GM18873 (cell line): Measurements from ENCODE around the gene CST1.
"Not testable (repeated sequence)": the region's sequence is repeated elsewhere in the genome, so short reads cannot be mapped to it uniquely, and the experiment has no call there.

ENCODE experiments used
- ATAC-seq: cut with Tn5 transposase; IDR thresholded peaks from one replicate; pipeline ENCODE4 v1.9.1; 2021; ENCODE audit warnings: mild to moderate bottlenecking, moderate library complexity, moderate number of reproducible peaks; ENCODE audit not compliant: unreplicated experiment, low FRiP score

Gene CST1

DNA sequence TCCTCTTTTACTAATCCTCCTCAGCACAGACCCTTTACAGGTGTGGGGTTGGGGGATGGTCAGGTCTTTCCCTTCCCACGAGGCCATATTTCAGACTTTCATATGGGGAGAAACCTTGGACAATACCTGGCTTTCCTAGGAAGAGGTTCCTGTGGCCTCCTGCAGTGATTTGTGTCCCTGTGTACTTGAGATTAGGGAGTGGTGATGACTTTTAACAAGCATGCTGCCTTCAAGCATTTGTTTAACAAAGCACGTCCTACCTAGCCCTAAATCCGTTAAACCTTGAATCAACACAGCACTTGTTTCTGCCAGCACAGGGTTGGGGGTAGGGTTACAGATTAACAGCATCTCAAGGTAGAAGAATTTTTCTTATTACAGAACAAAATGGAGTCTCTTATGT is 6.1 kb upstream of the CST1 start:
- ATAC-seq, result not testable (repeated sequence)

DNA sequence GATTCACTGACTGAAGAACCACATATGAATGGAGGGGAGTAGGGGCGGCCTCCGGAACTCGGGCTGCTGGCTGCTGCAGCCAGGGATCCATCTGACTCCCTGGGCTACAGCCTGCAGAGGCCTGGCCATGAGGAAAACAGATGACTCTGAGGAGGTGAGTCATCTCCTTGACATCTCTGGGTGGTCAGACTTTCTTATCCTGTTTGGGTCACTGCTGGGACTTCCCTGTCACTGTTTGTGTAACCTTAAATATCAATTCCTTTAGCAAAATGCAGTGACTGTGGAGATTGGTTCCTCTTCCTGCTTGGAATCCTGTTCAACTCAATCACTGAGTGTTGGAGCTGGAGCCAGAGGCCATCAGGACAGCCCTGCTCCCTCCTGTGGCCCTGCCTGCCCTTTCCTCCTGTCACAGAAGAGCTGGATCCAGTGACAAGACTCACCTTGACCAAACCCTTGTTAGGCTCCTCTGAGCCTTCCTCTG is 4.4 kb upstream of the CST1 start:
- not testable (repeated sequence) for ATAC-seq

DNA sequence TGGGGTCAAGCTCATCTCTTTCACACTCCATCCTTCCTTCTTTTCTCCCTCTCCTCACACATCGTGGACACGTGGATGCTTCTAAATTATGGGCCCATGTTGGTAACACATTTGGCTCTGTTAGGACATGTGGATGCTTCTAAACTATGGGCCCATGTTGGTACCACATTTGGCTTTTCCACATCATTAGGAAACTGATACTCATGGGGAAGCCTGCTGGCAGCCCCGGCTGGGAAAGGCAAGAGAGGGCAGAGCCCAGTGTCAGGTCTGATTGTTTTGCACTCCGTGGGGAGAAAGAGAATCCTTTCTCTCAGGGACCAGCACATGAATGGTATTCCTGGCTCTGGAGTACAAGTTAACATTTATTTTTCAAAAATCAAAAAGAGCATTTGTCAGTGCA is 4.0 kb upstream of the CST1 start:
- ATAC-seq, result no peak

DNA sequence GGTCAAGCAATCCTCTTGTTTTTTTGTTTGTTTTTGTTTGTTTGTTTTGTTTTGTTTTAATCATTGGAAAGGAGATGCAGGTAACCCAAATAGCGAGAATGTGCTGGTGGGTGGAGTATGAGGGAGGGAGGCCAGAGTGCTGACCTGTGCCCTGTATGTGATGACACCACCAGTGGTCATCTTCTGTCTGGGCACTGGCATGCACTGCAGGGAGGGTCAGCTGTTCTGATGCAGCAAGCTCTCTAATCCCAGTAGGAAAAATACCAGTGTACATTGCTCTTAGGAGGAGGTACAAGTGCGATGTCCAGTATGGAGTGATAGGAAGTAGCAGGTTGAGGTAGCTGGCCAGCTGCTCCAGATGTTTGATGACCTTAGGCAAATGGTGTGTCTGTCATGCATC is 2.9 kb upstream of the CST1 start:
- ATAC-seq, result no peak

DNA sequence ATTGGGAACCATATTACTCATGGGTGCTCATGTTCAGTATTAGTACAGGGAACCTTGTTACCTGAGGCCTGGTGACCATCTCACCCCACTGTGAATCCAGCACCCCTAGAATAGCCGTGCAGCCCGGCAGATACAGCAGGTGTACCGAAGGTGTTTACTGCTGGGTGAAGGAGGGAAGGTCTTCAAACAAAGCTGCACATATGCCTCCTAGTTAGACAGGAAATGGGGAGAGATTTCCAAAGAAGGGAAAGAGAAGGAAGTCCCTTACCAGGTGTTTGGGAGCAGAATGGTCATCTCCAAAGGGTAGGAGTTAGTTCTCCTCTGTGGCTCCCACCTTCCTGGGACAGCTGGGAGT is 2.4 kb upstream of the CST1 start:
- ATAC-seq, result no peak

DNA sequence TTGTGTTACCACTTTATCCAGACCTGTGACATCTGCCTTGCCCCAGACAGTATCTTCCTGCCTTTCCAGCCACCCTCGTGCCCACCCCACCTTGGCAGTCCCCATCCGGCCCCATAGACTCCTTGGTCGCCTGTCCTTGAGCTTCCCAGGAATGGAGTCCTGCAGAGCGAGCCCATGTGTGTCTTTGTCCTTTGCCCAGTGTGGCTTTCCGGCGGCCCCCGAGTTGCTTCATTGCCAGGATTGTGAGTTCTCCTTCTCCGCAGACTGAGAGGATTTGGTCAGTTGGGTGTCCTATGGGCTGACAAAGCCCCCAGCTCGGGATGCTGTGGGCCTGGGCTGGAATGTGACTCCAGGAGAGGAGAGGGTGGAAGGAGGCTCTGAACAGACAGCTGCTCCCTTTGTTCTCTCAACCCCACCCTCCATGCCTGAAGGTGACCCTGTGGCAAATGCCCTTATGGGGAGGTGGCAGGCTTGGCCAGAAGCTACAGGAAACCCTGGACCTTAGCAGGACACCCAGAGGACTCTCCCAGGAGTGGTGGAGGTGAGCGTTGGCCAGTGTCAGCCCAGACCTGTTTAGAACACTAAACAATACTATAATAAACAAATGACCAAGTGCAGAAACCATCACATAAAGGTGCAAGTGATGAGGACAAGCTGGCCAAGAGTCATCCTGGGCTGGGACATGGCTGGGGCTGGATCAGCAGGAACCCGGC is 1.9 kb upstream of the CST1 start:
- ATAC-seq, result no peak

DNA sequence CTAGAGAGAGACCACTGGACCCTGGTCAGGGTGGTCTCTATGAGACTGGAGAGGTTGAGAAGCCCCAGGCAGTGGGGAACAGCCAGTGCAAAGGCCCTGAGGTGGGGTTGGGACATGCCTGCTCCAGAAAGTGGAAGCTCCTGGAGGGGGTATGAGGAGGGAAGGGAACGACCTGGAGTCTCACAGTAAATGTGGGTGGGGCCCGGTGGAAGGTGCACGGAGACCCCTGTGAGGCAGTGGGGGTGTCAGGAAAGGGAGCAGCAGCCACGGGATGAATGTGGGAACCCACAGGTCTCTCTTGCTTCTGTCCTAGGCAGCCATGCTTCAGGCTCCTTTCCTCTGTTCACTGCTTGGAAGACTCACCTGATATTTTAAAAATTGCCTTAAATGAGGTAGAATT is 1.3 kb upstream of the CST1 start:
- ATAC-seq, result no peak

DNA sequence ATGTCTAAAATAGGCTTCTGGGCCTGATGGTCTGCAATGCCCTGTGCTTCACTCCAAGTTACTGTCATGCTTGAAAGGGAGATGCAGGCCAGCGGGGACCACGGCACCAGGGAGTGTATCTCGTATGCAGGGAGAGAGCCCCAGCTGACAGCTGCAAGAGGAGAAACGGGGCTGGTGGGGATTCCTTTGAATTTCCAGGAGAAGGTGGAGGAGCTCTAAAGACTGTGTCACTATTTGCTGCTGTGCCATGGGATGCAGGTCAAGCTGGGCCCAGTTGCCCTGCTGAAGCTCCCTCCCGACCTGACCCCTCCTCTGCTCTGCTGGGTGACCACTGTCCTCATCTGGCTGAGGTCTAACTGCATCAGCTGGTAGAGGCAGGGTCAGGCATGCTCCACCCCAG is 989 bp downstream of the CST1 start:
- ATAC-seq, result no peak

DNA sequence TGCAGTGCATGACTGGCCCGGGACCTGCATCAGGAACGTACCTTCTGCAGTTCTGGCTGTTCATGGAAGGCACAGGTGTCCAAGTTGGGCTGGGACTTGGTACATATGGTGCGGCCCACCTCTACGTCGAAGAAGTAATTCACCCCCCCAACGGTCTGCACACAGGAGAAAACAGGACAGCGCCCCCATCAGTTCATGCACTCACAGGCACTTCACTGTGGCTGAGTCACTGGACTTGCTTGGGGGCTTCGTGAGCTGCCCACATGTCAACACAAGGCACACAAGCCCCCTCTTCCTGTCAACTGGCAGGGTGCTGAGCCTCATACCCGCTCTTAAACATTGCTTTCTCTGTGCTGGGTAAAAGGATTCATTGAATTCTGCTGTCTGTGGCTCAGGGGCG is 1.8 kb downstream of the CST1 start:
- ATAC-seq, result not testable (repeated sequence)

DNA sequence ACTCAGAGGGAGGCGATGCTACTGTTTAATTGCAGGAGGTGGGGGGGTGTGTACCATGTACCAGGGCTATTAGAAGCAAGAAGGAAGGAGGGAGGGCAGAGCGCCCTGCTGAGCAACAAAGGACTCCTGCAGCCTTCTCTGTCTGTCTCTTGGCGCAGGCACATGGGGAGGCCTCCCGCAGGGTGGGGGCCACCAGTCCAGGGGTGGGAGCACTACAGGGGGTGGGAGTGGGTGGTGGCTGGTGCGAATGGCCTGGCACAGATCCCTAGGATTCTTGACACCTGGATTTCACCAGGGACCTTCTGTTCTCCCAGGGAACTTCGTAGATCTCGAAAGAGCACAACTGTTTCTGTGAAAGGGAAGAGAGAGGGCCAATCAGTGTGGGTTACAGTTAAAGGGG is 3.2 kb downstream of the CST1 start:
- not testable (repeated sequence) for ATAC-seq

DNA sequence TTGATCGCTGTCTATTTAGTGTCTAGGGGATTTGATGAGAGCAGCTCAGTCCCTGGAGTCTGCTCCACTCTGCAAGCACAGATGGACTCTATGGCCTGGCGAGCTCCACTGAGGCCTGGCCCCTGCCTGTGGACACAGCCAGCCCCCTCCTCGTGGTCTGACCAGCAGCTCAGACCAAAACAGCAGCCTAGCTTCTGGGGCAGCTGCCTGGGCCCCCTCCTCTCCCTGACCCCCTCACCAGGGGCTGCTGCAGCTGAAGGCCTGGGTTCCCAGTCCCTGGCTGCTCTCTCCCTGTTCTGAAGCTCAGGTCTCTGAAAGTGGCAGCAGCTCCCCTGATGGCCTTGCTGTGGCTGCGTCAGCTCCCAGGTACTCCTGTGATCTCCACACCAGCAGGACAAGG is 3.6 kb downstream of the CST1 start:
- not testable (repeated sequence) for ATAC-seq

DNA sequence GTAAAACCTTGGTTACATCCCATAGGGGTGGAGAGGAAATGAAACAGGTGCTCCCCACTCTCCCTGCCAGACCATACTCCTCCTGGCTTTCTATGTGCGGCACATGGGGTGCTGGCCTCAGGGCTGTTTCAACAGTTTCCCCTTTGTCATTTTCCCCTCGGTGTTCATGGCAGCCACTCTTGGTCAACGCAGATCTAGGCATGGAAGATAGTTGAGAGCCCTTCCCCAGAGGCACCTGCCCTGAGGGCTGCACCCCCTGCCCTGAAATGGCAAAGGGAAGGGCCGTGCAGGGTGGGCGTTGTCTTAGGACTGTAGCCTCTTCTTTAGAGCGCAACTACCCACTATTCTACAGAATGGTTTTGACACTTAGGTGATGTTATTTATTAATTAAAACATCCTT is 4.4 kb downstream of the CST1 start:
- no peak for ATAC-seq

DNA sequence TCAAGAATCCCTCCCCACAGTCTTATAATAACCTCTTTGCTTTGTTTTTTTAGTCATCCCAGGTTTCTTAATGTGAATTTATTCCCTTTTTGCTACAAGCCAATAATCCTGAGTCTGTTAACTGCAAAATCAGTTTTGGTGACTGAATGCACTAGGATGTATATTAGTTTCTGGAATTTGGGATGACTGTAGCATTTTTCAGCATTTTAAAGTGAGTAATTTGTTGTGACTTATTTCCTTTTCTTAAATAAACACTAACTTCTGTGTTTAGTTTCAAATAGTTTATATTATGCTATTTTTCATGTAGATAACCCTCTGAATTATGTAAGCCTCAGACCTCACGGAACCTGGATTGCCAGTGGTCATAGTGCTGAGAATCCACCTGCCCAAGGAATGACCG is 5.5 kb downstream of the CST1 start:
- ATAC-seq, result no peak

DNA sequence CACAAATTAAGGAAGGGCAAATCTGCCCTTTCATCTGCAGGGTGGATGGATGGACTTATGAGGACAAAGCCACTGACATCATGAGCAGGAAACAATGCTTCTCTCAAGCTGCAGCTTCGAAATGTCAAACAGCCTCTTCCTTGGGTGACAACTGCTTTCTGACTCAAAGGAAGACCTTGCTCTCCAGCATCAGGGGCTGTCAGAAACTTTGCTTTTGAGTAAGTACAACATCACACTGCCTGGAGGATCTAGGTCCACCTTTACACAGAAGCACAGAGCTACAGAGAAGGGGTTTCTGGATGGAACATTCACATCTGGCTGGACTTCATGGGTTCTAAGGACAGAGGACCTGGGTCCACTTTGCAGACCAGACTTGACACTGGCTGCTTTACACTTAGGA is 5.9 kb downstream of the CST1 start:
- no peak for ATAC-seq

DNA sequence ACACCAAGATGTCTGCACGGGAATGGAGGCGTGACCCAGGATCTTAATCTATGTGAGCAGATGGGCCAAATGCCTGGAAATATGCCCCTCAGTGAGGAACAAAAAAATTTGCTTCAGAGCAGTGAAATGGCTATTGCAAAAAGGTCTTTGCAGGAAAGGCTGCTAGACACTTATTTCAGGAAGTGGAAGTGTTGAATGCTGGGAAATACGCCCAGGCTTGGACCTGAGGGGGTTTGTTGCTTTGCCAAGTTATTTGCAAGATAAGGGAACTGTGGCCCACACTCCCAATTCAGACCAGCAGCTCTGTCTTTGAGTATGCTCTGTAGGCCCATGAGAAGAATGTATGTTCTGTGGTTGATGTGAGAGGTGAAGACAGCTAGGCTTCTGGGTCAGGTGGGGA is 15.3 kb downstream of the CST1 start:
- ATAC-seq, result not testable (repeated sequence)

DNA sequence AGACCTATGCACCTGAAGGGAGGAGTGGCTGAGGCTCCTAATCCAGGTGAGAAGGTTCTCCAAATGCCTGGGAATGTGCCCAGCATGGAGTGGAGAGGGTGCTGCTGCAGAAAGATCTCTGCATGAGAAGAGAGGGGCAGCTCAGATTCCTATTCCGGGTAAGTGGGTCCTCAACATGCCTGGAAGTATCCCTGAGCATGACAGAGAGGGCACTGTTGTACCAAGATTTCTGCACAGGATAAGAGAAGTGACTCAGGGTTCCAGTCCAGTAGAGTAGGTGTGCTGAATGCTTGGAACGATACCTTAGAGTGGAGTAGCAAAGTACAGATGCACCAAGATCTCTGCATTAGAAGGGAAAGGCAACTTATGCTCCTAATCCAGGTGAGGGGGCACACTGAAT is 15.8 kb downstream of the CST1 start:
- not testable (repeated sequence) for ATAC-seq

DNA sequence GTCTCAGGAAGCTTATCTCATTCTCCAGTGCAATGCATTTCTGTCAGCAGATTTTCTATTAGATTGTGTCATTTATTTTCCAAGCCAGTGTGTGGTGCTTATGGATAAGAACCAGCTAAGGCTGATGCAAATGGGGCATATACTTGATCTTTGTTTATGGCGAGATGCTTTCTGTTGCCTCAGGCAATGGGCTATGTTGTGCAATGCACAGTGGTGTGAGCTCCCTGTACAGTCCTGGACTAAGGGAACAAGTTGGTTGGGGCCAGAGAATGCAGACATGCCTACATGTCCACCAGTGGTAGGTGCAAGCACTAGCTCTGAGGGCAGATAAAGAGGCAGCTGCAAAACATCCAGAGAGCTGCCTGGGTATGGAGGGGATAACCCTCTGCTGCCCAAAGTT is 16.3 kb downstream of the CST1 start:
- ATAC-seq, result not testable (repeated sequence)

DNA sequence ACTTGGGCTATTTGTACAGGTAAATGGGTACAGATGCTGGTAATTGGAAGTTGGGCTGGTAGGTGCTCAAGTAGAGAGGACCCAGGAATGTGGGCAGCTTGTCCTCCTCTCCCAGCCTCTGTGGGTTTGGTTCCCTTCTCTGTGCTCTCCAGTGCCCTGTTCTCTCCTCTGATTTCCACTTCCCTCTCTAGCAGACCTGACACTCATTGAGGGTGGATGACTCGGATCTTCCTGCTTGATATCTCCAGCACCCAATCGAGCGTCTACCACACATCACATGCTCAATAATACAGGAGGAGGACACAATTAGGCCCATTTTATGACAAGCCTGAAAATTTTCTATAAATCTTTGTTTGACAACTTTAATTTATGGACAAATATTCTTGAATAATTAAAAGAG is 23.7 kb downstream of the CST1 start:
- ATAC-seq, result no peak

DNA sequence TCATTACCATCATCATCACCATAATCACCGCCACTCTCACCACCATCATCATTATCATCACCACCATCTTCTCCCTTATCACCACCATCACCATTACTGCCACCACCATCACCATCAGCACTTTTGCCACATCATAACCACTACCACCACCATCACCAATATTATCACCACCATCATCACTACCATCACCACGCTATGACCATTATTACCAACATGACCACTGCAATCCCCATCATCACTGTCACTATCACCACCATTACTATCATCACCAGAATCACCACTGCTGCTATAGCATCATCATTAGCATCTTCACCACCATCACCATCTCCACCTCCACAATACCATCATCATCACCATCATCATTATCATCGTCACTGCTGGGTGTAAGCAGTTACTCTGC is 25.6 kb downstream of the CST1 start:
- no peak for ATAC-seq

DNA sequence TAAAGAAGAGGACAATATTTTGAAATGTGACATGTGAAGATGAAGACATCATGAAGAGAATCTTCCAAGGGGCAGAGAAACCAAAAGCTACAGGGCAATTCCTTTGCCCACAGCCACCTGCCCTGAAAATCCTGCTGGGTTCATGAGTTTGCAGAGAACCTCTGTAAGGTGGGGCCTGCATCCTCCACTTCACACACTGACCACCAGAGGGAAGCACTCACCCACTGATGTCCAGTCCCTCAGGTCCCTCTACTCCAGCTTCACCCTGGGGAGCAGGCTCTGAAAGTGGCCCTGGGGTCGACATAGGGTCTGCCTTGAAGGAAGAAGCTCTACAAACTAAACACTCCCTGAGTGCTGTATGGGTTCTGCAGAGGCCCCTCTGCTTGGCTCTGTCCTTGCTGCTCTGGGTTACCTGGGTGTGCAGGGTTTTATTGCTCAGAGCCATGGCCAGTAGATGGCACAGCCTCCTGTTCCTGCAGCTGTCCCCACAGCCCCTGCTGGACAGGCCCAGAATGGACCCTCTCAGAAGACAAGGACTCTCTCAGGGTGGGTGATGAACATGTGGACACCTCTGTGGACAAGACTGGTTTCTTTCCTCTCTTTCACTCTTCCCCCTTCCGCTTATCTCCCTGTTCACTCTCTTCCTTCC is 27.0 kb downstream of the CST1 start:
- ATAC-seq, result not testable (repeated sequence)

DNA sequence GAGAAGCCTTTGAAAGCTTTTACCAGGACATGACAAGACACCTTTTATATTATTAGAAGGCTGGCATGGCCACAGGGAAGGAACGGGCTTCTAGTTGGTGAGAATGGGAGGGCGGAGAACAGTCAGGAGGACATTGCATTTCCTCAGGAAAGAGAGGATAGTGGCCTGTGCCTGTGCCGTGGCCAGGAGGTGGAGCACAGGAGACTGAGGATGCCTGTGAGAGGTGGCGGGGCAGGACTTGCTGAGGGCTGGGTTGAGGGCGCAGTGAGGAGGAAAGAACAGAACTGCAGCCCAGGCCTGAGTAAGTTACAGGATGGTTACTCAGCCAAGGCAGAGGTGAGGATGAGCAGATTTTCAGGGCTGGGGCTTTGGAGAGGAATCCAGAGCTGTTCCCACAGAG is 27.9 kb downstream of the CST1 start:
- not testable (repeated sequence) for ATAC-seq

DNA sequence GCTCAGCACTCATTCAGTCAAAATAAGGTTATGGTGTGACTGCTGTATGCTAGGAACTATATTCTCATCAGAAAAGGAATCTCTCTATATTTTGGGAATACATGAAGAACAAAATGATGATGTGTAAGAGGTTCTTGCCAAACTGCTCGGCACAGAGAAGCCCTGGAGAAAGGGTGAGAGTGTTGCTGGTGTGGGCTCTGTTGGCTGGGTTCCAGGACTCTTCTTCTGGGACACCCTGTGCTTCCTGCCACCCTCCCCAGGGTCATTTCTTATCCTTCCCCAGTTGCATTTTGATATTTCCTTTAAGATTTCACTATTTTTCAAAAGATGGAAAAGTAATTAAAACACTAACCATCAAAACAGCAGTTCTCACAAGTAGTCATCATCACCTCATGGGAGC is 28.8 kb downstream of the CST1 start:
- no peak for ATAC-seq
